Measurements from ENCODE around the gene F12. TPM values are rescaled to one million over a fixed set of nuclear protein-coding genes. Genes with fewer than 3 reads are reported as not detected.

Gene F12
- total RNA-seq, 4 donors from 2014 or later = 0.51 to 2.0 (median 0.98) TPM; not detected in 1

GRCh38 chr5:177357459-177358351 lies 51.7 kb downstream of the F12 start, which contains the start of gene RGS14:
TSS of gene RGS14 (plus strand) at chr5:177357924. CDS start at chr5:177358025, 101 bp downstream.
- TF ChIP-seq CTCF (IDR thresholded peaks at IDR 0.05; ENCODE audit: low read depth) = no peak

GRCh38 chr5:177357146-177357458 lies 52.3 kb downstream of the F12 start:
- TF ChIP-seq CTCF (IDR thresholded peaks at IDR 0.05; ENCODE audit: low read depth) = no peak

GRCh38 chr5:177356746-177357145 lies 52.6 kb downstream of the F12 start:
- no peak for TF ChIP-seq CTCF (IDR thresholded peaks at IDR 0.05; ENCODE audit: low read depth)

- no peak for TF ChIP-seq CTCF (IDR thresholded peaks at IDR 0.05; ENCODE audit: low read depth)
Observed at GRCh38 chr5:177355868-177356168, 53.5 kb downstream of the F12 start.

GRCh38 chr5:177355162-177355867 lies 54.0 kb downstream of the F12 start:
- no peak for TF ChIP-seq CTCF (IDR thresholded peaks at IDR 0.05; ENCODE audit: low read depth)

- no peak for TF ChIP-seq CTCF (IDR thresholded peaks at IDR 0.05; ENCODE audit: low read depth)
Observed at GRCh38 chr5:177354711-177355110, 54.7 kb downstream of the F12 start.

- TF ChIP-seq CTCF (IDR thresholded peaks at IDR 0.05; ENCODE audit: low read depth) = no peak
Observed at GRCh38 chr5:177354256-177354655, 55.1 kb downstream of the F12 start.

Data from subcutaneous adipose tissue (tissue), 4 donors.